ENCODE results near the gene SF1. TPM values are rescaled to one million over a fixed set of nuclear protein-coding genes. Genes with fewer than 3 reads are reported as not detected.

SF1 gene
- total and polyA plus RNA-seq, 11 donors: 59.2 to 349 (median 152) TPM

- Histone ChIP-seq H3K4me1 (peaks cover 5 to 48% (median 32%) of the 10 kb centered on the region in 12 donors), H3K9me3 (no peaks in the 10 kb centered on the region), H3K27me3 (no peaks in the 10 kb centered on the region), H3K27ac (no peak overlapping the region), H3K4me3 (no peak overlapping the region), H3K36me3 (peaks cover 0 to 44% (median 21%) of the 10 kb centered on the region in 9 donors)
- TF ChIP-seq CTCF (IDR thresholded peaks at IDR 0.05): no peak
- no peak for TF ChIP-seq POLR2A (IDR thresholded peaks at IDR 0.05)
- DNase-seq: no peak
- intact Hi-C loops (cut with DNase I): no loop called here
- WGBS, 4 donors: 94 to 95% (median 94%) methylated on average over 9 of the region's 9 CpGs
- ATAC-seq: no peak
These were observed 27.1 kb upstream of the SF1 start for GRCh38 chr11:64805481-64805880.

- Histone ChIP-seq H3K27me3 (no peaks in the 10 kb centered on the region), H3K4me3 (peak overlapping the region in 3 of 12 donors; percentile 64 to 87 (median 75)), H3K4me1 (peaks cover 5 to 49% (median 28%) of the 10 kb centered on the region in 12 donors), H3K36me3 (peaks cover 0 to 44% (median 21%) of the 10 kb centered on the region in 9 donors), H3K9me3 (no peaks in the 10 kb centered on the region), H3K27ac (peak overlapping the region; percentile 36 to 97 (median 92))
- intact Hi-C loops (cut with DNase I): no loop called here
- ATAC-seq: no peak
- DNase-seq: peak in 1 of 5 donors; percentile 13
- TF ChIP-seq POLR2A (IDR thresholded peaks at IDR 0.05): no peak
- TF ChIP-seq CTCF (IDR thresholded peaks at IDR 0.05): no peak
- 87 to 93% (median 90%) methylated on average over 19 to 41 of the region's 41 CpGs for WGBS, 4 donors
These were observed 26.2 kb upstream of the SF1 start for GRCh38 chr11:64804346-64805210.

- Histone ChIP-seq H3K36me3 (peaks cover 0 to 46% (median 21%) of the 10 kb centered on the region in 9 donors), H3K27ac (peak overlapping the region; percentile 36 to 97 (median 92)), H3K4me3 (peak overlapping the region in 11 of 12 donors; percentile 52 to 89 (median 75)), H3K4me1 (peaks cover 5 to 47% (median 24%) of the 10 kb centered on the region in 12 donors), H3K27me3 (no peaks in the 10 kb centered on the region), H3K9me3 (no peaks in the 10 kb centered on the region)
- 39 to 50% (median 41%) methylated on average over 15 of the region's 15 CpGs for WGBS, 4 donors
- DNase-seq (no peak), ATAC-seq (peak in 3 of 4 donors; percentile 3 to 5 (median 3))
- intact Hi-C loops (cut with DNase I): no loop called here
- no peak for TF ChIP-seq POLR2A (IDR thresholded peaks at IDR 0.05)
- no peak for TF ChIP-seq CTCF (IDR thresholded peaks at IDR 0.05)
These were observed 25.6 kb upstream of the SF1 start for GRCh38 chr11:64803846-64804345.

GRCh38 chr11:64803158-64803845 is 25.0 kb upstream of the SF1 start, which contains the start of gene MAP4K2:
Gene MAP4K2 (minus strand): TSS chr11:64803214. CDS start chr11:64803149, 65 bp downstream.
- ATAC-seq: peak; percentile 70 to 89 (median 84)
- H3K36me3 ChIP-seq: peaks cover 0 to 47% (median 24%) of the 10 kb centered on the region in 9 donors
- no peaks in the 10 kb centered on the region for H3K9me3 ChIP-seq
- H3K4me3 ChIP-seq: peak within 1 kb of the TSS; percentile 35 to 89 (median 71)
- peaks cover 5 to 47% (median 24%) of the 10 kb centered on the region in 12 donors for H3K4me1 ChIP-seq
- intact Hi-C loops (cut with DNase I): no loop called here
- DNase-seq: peak; percentile 90 to 94 (median 93)
- TF ChIP-seq CTCF (IDR thresholded peaks at IDR 0.05) (peak in 9 of 12 donors; percentile 6 to 55 (median 33)), POLR2A (IDR thresholded peaks at IDR 0.05) (peak in 1 of 2 donors; percentile 45)
- peak within 1 kb of the TSS; percentile 78 to 97 (median 92) for H3K27ac ChIP-seq
- 1% methylated on average over 19 to 58 of the region's 58 CpGs for WGBS, 4 donors
- H3K27me3 ChIP-seq: no peaks in the 10 kb centered on the region
